OCI-LY7 (cell line): ENCODE data around the gene KCNJ11. TPM values are rescaled to one million over a fixed set of nuclear protein-coding genes. Genes with fewer than 3 reads are reported as not detected.

ENCODE experiments used
- BruUV-seq: library from RNA; stranded (reverse); fragments of 400-500 nt; replicated peaks from 2 replicates; lab custom pipeline; 2021; lab: Mats Ljungman, UMichigan
- CTCF ChIA-PET: fragments of 300-600 bp; sonication (Branson Sonifier 250); formaldehyde crosslinking; loops from one replicate; lab custom pipeline; 2022; ENCODE audit warnings: antibody characterized with exemption; ENCODE audit not compliant: unreplicated experiment; lab: Charles Lee
- POLR2A ChIA-PET: fragments of 300-600 bp; sonication (Branson Sonifier 250); formaldehyde crosslinking; loops from one replicate; lab custom pipeline; 2022; ENCODE audit warnings: antibody characterized with exemption; lab: Charles Lee
- DNase-seq: peaks from one replicate; pipeline ENCODE4 v3.0.0-alpha.2; 2015; ENCODE audit warnings: low spot score
- H2AFZ ChIP-seq: fragments of 200-600 bp; sonication (generic), shearing (Covaris generic); 2 replicates; pipeline ENCODE4 v1.6.1; 2014; ENCODE audit warnings: mild to moderate bottlenecking, antibody characterized with exemption, low read length, moderate library complexity
- H3K27ac ChIP-seq: fragments of 200-600 bp; sonication (generic); 2 replicates; pipeline ENCODE4 v1.5.1; 2014; ENCODE audit warnings: mixed run types, low read depth, mild to moderate bottlenecking, moderate library complexity, low read length, inconsistent platforms; ENCODE audit not compliant: poor library complexity, severe bottlenecking
- H3K36me3 ChIP-seq: fragments of 200-600 bp; sonication (generic); 2 replicates; pipeline ENCODE4 v1.6.1; 2014; ENCODE audit warnings: mild to moderate bottlenecking, antibody characterized with exemption, low read length, moderate library complexity, mixed read lengths; ENCODE audit not compliant: insufficient read depth
- H3K4me1 ChIP-seq: fragments of 200-600 bp; sonication (generic); 2 replicates; pipeline ENCODE4 v1.5.1; 2014; ENCODE audit warnings: mild to moderate bottlenecking, low read length; ENCODE audit not compliant: insufficient read depth, poor library complexity, severe bottlenecking
- H3K4me2 ChIP-seq: fragments of 200-600 bp; sonication (generic); 2 replicates; pipeline ENCODE4 v1.6.1; 2014; ENCODE audit warnings: mild to moderate bottlenecking, low read length
- H3K4me3 ChIP-seq: fragments of 200-600 bp; sonication (generic); 2 replicates; pipeline ENCODE4 v1.5.1; 2014; ENCODE audit warnings: mild to moderate bottlenecking, low read depth, low read length; ENCODE audit not compliant: poor library complexity, severe bottlenecking
- H3K79me2 ChIP-seq: fragments of 200-600 bp; sonication (generic); 2 replicates; pipeline ENCODE4 v1.6.1; 2016; ENCODE audit warnings: low read depth, mild to moderate bottlenecking, low read length, moderate library complexity, mixed read lengths; ENCODE audit not compliant: insufficient read depth
- H3K9me2 ChIP-seq: fragments of 200-600 bp; sonication (generic); 2 replicates; pipeline ENCODE4 v1.6.1; 2016; ENCODE audit warnings: mild to moderate bottlenecking, low read length, mixed read lengths; ENCODE audit not compliant: insufficient read depth
- H3K9me3 ChIP-seq: fragments of 200-600 bp; sonication (generic); 2 replicates; pipeline ENCODE4 v1.6.1; 2014; ENCODE audit warnings: mild to moderate bottlenecking, mixed run types, low read length, mixed read lengths
- H4K20me1 ChIP-seq: fragments of 200-600 bp; sonication (generic); 2 replicates; pipeline ENCODE4 v1.6.1; 2014; ENCODE audit warnings: mild to moderate bottlenecking, antibody characterized with exemption, low read length, moderate library complexity, mixed read lengths; ENCODE audit not compliant: insufficient read depth
- CTCF ChIP-seq: fragments of 200-600 bp; sonication (generic); conservative IDR thresholded peaks from 2 replicates; pipeline ENCODE4 v1.5.1; 2014; ENCODE audit warnings: mild to moderate bottlenecking, antibody characterized with exemption, low read length, moderate library complexity, mixed read lengths
- EZH2phosphoT487 ChIP-seq: fragments of 200-600 bp; sonication (generic); IDR thresholded peaks from 2 replicates; pipeline ENCODE4 v1.6.1; 2018; ENCODE audit warnings: low read depth, borderline replicate concordance, mild to moderate bottlenecking, mixed run types, antibody characterized with exemption, low read length, moderate library complexity, mixed read lengths
- intact Hi-C: fragments of 100-400 bp; cut with micrococcal nuclease; formaldehyde crosslinking; loops from one replicate; pipeline ENCODE4 v1.10.0; 2022; ENCODE audit not compliant: unreplicated experiment
- total RNA-seq, 2 experiments: library from RNA; depleted of rRNA in 1 of 2; stranded (reverse); fragments of >200 nt in 1 of 2; shearing (Covaris generic) in 1 of 2; gene quantifications; 2 replicates each; pipeline ENCODE4 v1.2.3, GENCODE V29; 2014 to 2022

The KCNJ11 gene
- total RNA-seq, 2 experiments from 2014 or later, result 7.0 to 8.0 TPM

GRCh38 chr11:17389211-17389956 is 925 bp upstream of the KCNJ11 start:
- Histone ChIP-seq H3K4me3 (peak overlapping the region; percentile 67), H3K4me1 (peaks cover 56% of the 10 kb centered on the region), H3K79me2 (no peaks in the 10 kb centered on the region), H3K9me3 (no peaks in the 10 kb centered on the region), H3K36me3 (no peaks in the 10 kb centered on the region), H3K27ac (peak overlapping the region; percentile 80), H3K9me2 (no peaks in the 10 kb centered on the region), H3K4me2 (peak overlapping the region; percentile 74), H2AFZ (peak overlapping the region; percentile 49), H4K20me1 (0 out of 2 replicates have a peak, but pooled peaks cover 5% of the 10 kb centered on the region)
- CTCF ChIA-PET, result interaction anchor here (0.6 to 1.0 kb wide), 3 partner anchors 11 to 35 kb away, joined by 4 to 5 read pairs (median 4); no protein-coding TSS in a partner anchor
- intact Hi-C loops, result no loop called here
- POLR2A ChIA-PET, result interaction anchor here (0.6 kb wide), 5 partner anchors 28 to 285 kb away, joined by 3 to 6 read pairs (median 3); no protein-coding TSS in a partner anchor
- TF ChIP-seq EZH2phosphoT487 (no peak), CTCF (peak; percentile 54; the same call in 1 of the 2 replicates)
- DNase-seq, result peak; percentile 87
- TSS peak; percentile 89 for BruUV-seq

GRCh38 chr11:17387811-17388210 is 648 bp downstream of the KCNJ11 start:
- no TSS peak for BruUV-seq
- CTCF ChIA-PET, result no interaction called here
- H3K4me1 ChIP-seq, result peaks cover 45% of the 10 kb centered on the region
- DNase-seq, result no peak
- H2AFZ ChIP-seq, result no peak overlapping the region
- no peaks in the 10 kb centered on the region for H3K9me3 ChIP-seq
- no peak overlapping the region for H3K4me3 ChIP-seq
- POLR2A ChIA-PET, result interaction anchor here (1.1 kb wide), 1 partner anchor 140 kb away, joined by 3 read pairs; no protein-coding TSS in a partner anchor
- no peak overlapping the region for H3K27ac ChIP-seq
- H3K36me3 ChIP-seq, result no peaks in the 10 kb centered on the region
- no peaks in the 10 kb centered on the region for H3K9me2 ChIP-seq
- H3K4me2 ChIP-seq, result no peak overlapping the region
- 0 out of 2 replicates have a peak, but pooled peaks cover 5% of the 10 kb centered on the region for H4K20me1 ChIP-seq
- no peak for TF ChIP-seq EZH2phosphoT487
- TF ChIP-seq CTCF, result no peak
- no peaks in the 10 kb centered on the region for H3K79me2 ChIP-seq
- intact Hi-C loops, result no loop called here

- Histone ChIP-seq H3K36me3 (no peaks in the 10 kb centered on the region), H3K79me2 (no peaks in the 10 kb centered on the region), H2AFZ (no peak overlapping the region), H3K4me1 (peaks cover 40% of the 10 kb centered on the region), H3K4me2 (no peak overlapping the region), H3K4me3 (no peak overlapping the region), H3K27ac (no peak overlapping the region), H4K20me1 (0 out of 2 replicates have a peak, but pooled peaks cover 5% of the 10 kb centered on the region), H3K9me2 (no peaks in the 10 kb centered on the region), H3K9me3 (no peaks in the 10 kb centered on the region)
- TF ChIP-seq EZH2phosphoT487, result no peak
- TF ChIP-seq CTCF, result no peak
- no TSS peak for BruUV-seq
- intact Hi-C loops, result no loop called here
- CTCF ChIA-PET, result interaction anchor here (1.4 kb wide), 1 partner anchor 141 kb away, joined by 6 read pairs; no protein-coding TSS in a partner anchor
- no peak for DNase-seq
- POLR2A ChIA-PET, result interaction anchor here (1.2 kb wide), 1 partner anchor 85 kb away, joined by 3 read pairs; no protein-coding TSS in a partner anchor
Measured at GRCh38 chr11:17387254-17387653, 1.2 kb downstream of the KCNJ11 start.
